Activated CD4-positive, alpha-beta T cell treated with anti-CD3 and anti-CD28 coated beads, Interleukin-2, amount 10 ng/mL, durations not matched to agents 7 days and 5 days (primary cell): Measurements from ENCODE around the gene ZBP1. TPM values are rescaled to one million over a fixed set of nuclear protein-coding genes. Genes with fewer than 3 reads are reported as not detected.

Source experiments
- CTCF ChIA-PET: fragments of 350-600 bp; sonication (Branson Sonifier 250); formaldehyde crosslinking; loops from one replicate; lab custom pipeline; 2021; ENCODE audit warnings: antibody characterized with exemption; lab: Charles Lee
- POLR2A ChIA-PET: fragments of 350-600 bp; sonication (Branson Sonifier 250); formaldehyde crosslinking; loops from one replicate; lab custom pipeline; 2021; ENCODE audit warnings: antibody characterized with exemption; lab: Charles Lee
- DNase-seq: peaks from one replicate; pipeline ENCODE4 v3.0.0-alpha.2; 2020
- H3K27ac Mint-ChIP-seq: one replicate; pipeline ENCODE4 v1.8.0; 2021; ENCODE audit warnings: mild to moderate bottlenecking, moderate library complexity, mixed read lengths
- H3K27me3 Mint-ChIP-seq: one replicate; pipeline ENCODE4 v1.8.0; 2021; ENCODE audit warnings: mixed read lengths
- H3K36me3 Mint-ChIP-seq: one replicate; pipeline ENCODE4 v1.8.0; 2021; ENCODE audit warnings: low read depth, mixed read lengths
- H3K4me1 Mint-ChIP-seq: one replicate; pipeline ENCODE4 v1.8.0; 2021; ENCODE audit warnings: mixed read lengths
- H3K4me3 Mint-ChIP-seq: one replicate; pipeline ENCODE4 v1.8.0; 2021; ENCODE audit warnings: mild to moderate bottlenecking, moderate library complexity, mixed read lengths
- H3K9me3 Mint-ChIP-seq: one replicate; pipeline ENCODE4 v1.8.0; 2021; ENCODE audit warnings: mixed read lengths
- total RNA-seq, 2 experiments: library from RNA; stranded (reverse); gene quantifications; one replicate each; pipeline ENCODE4 v1.2.3, GENCODE V29; 2021

The ZBP1 gene
- total RNA-seq, 2 experiments from 2014 or later = 28.3 to 31.4 TPM

GRCh38 chr20:57627339-57627738 is 7.1 kb upstream of the ZBP1 start:
- peaks cover 49% of the 10 kb centered on the region for H3K36me3 Mint-ChIP-seq
- peaks cover 45% of the 10 kb centered on the region for H3K9me3 Mint-ChIP-seq
- no peak for DNase-seq
- peak overlapping the region; percentile 91 for H3K27ac Mint-ChIP-seq
- H3K4me3 Mint-ChIP-seq = no peak overlapping the region
- CTCF ChIA-PET = interaction anchor here (0.7 kb wide), 1 partner anchor 9 kb away, joined by 3 read pairs; no protein-coding TSS in a partner anchor
- peaks cover 21% of the 10 kb centered on the region for H3K27me3 Mint-ChIP-seq
- peaks cover 61% of the 10 kb centered on the region for H3K4me1 Mint-ChIP-seq
- POLR2A ChIA-PET = interaction anchor here (1.0 kb wide), 1 partner anchor 8 kb away, joined by 8 read pairs; no protein-coding TSS in a partner anchor

GRCh38 chr20:57625978-57626377 is 5.8 kb upstream of the ZBP1 start:
- Mint-ChIP-seq H3K9me3 (peaks cover 35% of the 10 kb centered on the region), H3K4me3 (no peak overlapping the region), H3K27me3 (peaks cover 9% of the 10 kb centered on the region), H3K36me3 (peaks cover 36% of the 10 kb centered on the region), H3K4me1 (peaks cover 65% of the 10 kb centered on the region), H3K27ac (no peak overlapping the region)
- POLR2A ChIA-PET = no interaction called here
- DNase-seq = no peak
- CTCF ChIA-PET = no interaction called here

DNA sequence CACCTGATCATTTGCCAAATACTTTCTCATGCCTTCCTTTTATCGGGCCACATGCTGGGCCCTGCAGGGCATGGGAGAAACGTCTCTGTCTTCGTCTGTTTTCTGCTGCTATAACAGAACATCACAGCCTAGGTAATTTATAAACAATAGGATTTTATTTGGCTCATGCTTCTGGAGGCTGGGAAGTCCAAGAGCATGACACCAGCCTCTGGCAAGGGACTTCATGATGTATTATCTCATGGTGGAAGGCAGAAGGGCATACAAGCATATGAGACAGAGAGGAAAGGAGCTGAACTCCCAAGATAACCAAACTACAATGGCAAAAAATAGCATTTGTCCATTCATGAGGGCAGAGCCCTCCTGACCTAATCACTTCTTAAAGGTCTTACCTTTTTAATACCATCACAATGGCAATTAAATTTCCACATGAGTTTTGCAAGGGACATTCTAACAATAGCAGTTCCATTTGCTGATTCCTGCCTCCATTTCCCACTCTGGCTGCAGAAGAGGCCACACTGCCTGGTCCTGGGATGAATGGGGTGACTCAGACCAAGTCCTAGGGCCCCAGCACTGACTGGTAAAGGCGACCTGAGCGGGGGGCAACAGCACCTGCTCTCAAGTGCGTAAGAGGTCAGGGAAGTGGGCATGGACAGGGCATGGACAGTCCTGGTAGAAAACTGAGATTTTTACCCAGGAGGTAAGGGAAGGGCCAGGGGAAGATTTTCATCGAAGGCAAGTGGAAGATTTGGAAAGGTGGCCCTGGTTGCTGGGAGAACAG is 5.1 kb upstream of the ZBP1 start:
- H3K27me3 Mint-ChIP-seq = peaks cover 6% of the 10 kb centered on the region
- H3K4me3 Mint-ChIP-seq = no peak overlapping the region
- peaks cover 68% of the 10 kb centered on the region for H3K4me1 Mint-ChIP-seq
- DNase-seq = no peak
- H3K27ac Mint-ChIP-seq = no peak overlapping the region
- peaks cover 33% of the 10 kb centered on the region for H3K9me3 Mint-ChIP-seq
- ChIA-PET CTCF (no interaction called here), POLR2A (no interaction called here)
- H3K36me3 Mint-ChIP-seq = peaks cover 33% of the 10 kb centered on the region

DNA sequence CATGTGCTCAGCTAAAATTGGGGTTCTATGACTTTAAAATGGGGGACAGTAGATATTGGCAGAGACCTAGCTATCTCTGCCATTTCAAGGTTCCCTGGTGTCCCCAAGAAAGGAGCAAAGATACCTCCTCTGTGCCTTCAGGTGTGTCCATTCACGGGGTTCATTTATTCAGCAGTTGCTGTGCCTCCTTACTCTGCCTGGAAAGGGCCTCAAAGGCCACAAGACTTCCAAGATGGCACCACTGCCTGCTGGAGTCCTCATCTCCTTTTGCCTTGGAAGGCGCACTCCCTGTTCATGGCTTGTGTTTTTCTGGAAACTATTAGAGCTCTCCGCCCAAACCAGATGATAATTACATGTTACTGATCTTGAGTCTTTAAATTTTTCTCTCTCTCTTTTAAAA is 3.9 kb upstream of the ZBP1 start:
- Mint-ChIP-seq H3K4me3 (no peak overlapping the region), H3K27me3 (peaks cover 5% of the 10 kb centered on the region), H3K36me3 (peaks cover 22% of the 10 kb centered on the region), H3K27ac (no peak overlapping the region), H3K9me3 (peaks cover 23% of the 10 kb centered on the region), H3K4me1 (peaks cover 67% of the 10 kb centered on the region)
- no peak for DNase-seq
- POLR2A ChIA-PET = no interaction called here
- CTCF ChIA-PET = interaction anchor here (1.1 kb wide), 1 partner anchor 29 kb away, joined by 4 read pairs; no protein-coding TSS in a partner anchor

GRCh38 chr20:57622579-57623381 is 2.6 kb upstream of the ZBP1 start:
- Mint-ChIP-seq H3K4me1 (peaks cover 72% of the 10 kb centered on the region), H3K9me3 (peaks cover 23% of the 10 kb centered on the region), H3K27me3 (peaks cover 5% of the 10 kb centered on the region), H3K36me3 (peaks cover 22% of the 10 kb centered on the region), H3K4me3 (peak overlapping the region; percentile 46), H3K27ac (peak overlapping the region; percentile 94)
- peak; percentile 78 for DNase-seq
- ChIA-PET POLR2A (interaction anchor here (0.5 to 0.7 kb wide), 2 partner anchors 18 to 87 kb away, joined by 4 read pairs; partner anchors contain the start of gene PMEPA1), CTCF (interaction anchor here (0.6 to 2.0 kb wide), 12 partner anchors 8 to 1959 kb away, joined by 3 to 8 read pairs (median 4); no protein-coding TSS in a partner anchor)

DNA sequence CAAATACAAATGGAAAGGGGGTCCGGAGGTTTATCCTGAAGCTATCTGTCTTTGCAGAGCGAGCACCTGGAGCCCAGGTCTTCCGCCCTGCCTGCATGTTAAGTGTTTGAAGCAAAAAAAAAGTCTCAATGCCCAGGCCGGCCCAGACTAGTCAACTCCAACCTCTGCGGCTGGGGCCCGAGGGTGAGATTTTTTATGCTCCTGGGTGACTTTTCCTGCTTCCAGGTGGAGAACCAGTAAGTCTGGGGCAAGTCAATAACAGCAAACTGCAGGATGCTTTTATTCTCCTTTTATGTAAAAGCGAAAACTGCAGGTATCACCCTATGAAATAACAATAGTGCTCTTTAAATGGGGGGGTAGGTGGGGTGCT is 2.0 kb upstream of the ZBP1 start:
- H3K27me3 Mint-ChIP-seq = peaks cover 5% of the 10 kb centered on the region
- H3K4me3 Mint-ChIP-seq = peak overlapping the region; percentile 46
- DNase-seq = no peak
- ChIA-PET CTCF (interaction anchor here (0.7 to 3.6 kb wide), 9 partner anchors 7 to 466 kb away, joined by 3 to 29 read pairs (median 5); no protein-coding TSS in a partner anchor), POLR2A (interaction anchor here (0.7 kb wide), 1 partner anchor 87 kb away, joined by 4 read pairs; the partner anchor contains the start of gene PMEPA1)
- peaks cover 25% of the 10 kb centered on the region for H3K36me3 Mint-ChIP-seq
- peaks cover 23% of the 10 kb centered on the region for H3K9me3 Mint-ChIP-seq
- peaks cover 72% of the 10 kb centered on the region for H3K4me1 Mint-ChIP-seq
- H3K27ac Mint-ChIP-seq = peak overlapping the region; percentile 94

GRCh38 chr20:57621421-57622200 is 1.4 kb upstream of the ZBP1 start:
- POLR2A ChIA-PET = no interaction called here
- H3K36me3 Mint-ChIP-seq = peaks cover 28% of the 10 kb centered on the region
- DNase-seq = no peak
- CTCF ChIA-PET = interaction anchor here (0.6 to 3.6 kb wide), 9 partner anchors 8 to 520 kb away, joined by 3 to 29 read pairs (median 5); no protein-coding TSS in a partner anchor
- H3K9me3 Mint-ChIP-seq = peaks cover 23% of the 10 kb centered on the region
- H3K4me3 Mint-ChIP-seq = peak overlapping the region; percentile 73
- H3K4me1 Mint-ChIP-seq = peaks cover 73% of the 10 kb centered on the region
- peaks cover 5% of the 10 kb centered on the region for H3K27me3 Mint-ChIP-seq
- peak overlapping the region; percentile 94 for H3K27ac Mint-ChIP-seq

- peak overlapping the region; percentile 94 for H3K27ac Mint-ChIP-seq
- DNase-seq = no peak
- peaks cover 5% of the 10 kb centered on the region for H3K27me3 Mint-ChIP-seq
- H3K9me3 Mint-ChIP-seq = peaks cover 21% of the 10 kb centered on the region
- POLR2A ChIA-PET = interaction anchor here (1.2 kb wide), 1 partner anchor 8 kb away, joined by 11 read pairs; no protein-coding TSS in a partner anchor
- peaks cover 23% of the 10 kb centered on the region for H3K36me3 Mint-ChIP-seq
- CTCF ChIA-PET = interaction anchor here (0.6 to 3.6 kb wide), 5 partner anchors 9 to 595 kb away, joined by 3 to 29 read pairs (median 3); no protein-coding TSS in a partner anchor
- H3K4me3 Mint-ChIP-seq = peak overlapping the region; percentile 73
- H3K4me1 Mint-ChIP-seq = peaks cover 67% of the 10 kb centered on the region
These were observed 773 bp upstream of the ZBP1 start for GRCh38 chr20:57620999-57621398.

GRCh38 chr20:57619051-57619831 is 985 bp downstream of the ZBP1 start:
- CTCF ChIA-PET = interaction anchor here (0.8 to 3.6 kb wide), 5 partner anchors 10 to 29 kb away, joined by 3 to 29 read pairs (median 5); no protein-coding TSS in a partner anchor
- Mint-ChIP-seq H3K36me3 (peaks cover 22% of the 10 kb centered on the region), H3K4me3 (peak overlapping the region; percentile 73), H3K4me1 (peaks cover 61% of the 10 kb centered on the region), H3K27ac (peak overlapping the region; percentile 94), H3K27me3 (peaks cover 2% of the 10 kb centered on the region), H3K9me3 (peaks cover 7% of the 10 kb centered on the region)
- DNase-seq = peak; percentile 88
- POLR2A ChIA-PET = interaction anchor here (0.6 to 1.4 kb wide), 4 partner anchors 9 to 593 kb away, joined by 3 to 9 read pairs (median 6); no protein-coding TSS in a partner anchor

- Mint-ChIP-seq H3K4me1 (peaks cover 61% of the 10 kb centered on the region), H3K27me3 (no peaks in the 10 kb centered on the region), H3K36me3 (peaks cover 20% of the 10 kb centered on the region), H3K9me3 (peaks cover 2% of the 10 kb centered on the region), H3K4me3 (peak overlapping the region; percentile 73), H3K27ac (peak overlapping the region; percentile 94)
- POLR2A ChIA-PET = interaction anchor here (1.0 to 1.4 kb wide), 2 partner anchors 9 to 13 kb away, joined by 3 to 8 read pairs; no protein-coding TSS in a partner anchor
- CTCF ChIA-PET = interaction anchor here (0.8 to 3.6 kb wide), 5 partner anchors 11 to 21 kb away, joined by 3 to 29 read pairs (median 5); no protein-coding TSS in a partner anchor
- DNase-seq = no peak
These were observed 1.5 kb downstream of the ZBP1 start for GRCh38 chr20:57618764-57619050.

GRCh38 chr20:57618091-57618763 is 2.0 kb downstream of the ZBP1 start:
- ChIA-PET CTCF (interaction anchor here (0.6 to 2.0 kb wide), 5 partner anchors 10 to 1248 kb away, joined by 3 to 5 read pairs (median 4); no protein-coding TSS in a partner anchor), POLR2A (no interaction called here)
- Mint-ChIP-seq H3K36me3 (peaks cover 24% of the 10 kb centered on the region), H3K27me3 (no peaks in the 10 kb centered on the region), H3K4me3 (peak overlapping the region; percentile 73), H3K4me1 (peaks cover 61% of the 10 kb centered on the region), H3K9me3 (no peaks in the 10 kb centered on the region), H3K27ac (peak overlapping the region; percentile 94)
- no peak for DNase-seq
